ENCODE measurements around the gene SERPING1.

SERPING1 gene

DNA sequence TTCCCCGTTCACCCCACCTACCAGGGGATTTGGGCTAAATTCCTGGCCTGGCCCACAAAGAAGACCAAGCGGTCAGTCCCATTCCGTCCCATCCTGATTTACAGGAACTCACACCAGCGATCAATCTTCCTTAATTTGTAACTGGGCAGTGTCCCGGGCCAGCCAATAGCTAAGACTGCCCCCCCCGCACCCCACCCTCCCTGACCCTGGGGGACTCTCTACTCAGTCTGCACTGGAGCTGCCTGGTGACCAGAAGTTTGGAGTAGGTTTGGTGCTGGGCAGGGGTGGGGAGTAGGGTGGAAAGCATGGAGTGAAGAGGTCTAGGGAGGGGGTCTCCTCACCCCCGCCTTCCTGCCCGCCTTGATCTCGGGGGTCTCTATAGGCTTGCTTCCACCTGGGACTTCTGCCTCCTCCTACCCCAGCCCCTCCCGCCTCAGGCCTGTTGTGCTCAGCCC lies at the start of gene SERPING1:
TSS of gene SERPING1 (plus strand) at position 225 of the 455 bp plus-strand sequence. CDS start 586 bp downstream, outside the sequence.
- no peak within 1 kb of the TSS for H3K27ac ChIP-seq (ENCODE audit: poor library complexity, severe bottlenecking)
- no peaks in the 10 kb centered on the region for H3K4me1 ChIP-seq (ENCODE audit: insufficient read depth, poor library complexity, severe bottlenecking)
- TF ChIP-seq, protein P1, sequence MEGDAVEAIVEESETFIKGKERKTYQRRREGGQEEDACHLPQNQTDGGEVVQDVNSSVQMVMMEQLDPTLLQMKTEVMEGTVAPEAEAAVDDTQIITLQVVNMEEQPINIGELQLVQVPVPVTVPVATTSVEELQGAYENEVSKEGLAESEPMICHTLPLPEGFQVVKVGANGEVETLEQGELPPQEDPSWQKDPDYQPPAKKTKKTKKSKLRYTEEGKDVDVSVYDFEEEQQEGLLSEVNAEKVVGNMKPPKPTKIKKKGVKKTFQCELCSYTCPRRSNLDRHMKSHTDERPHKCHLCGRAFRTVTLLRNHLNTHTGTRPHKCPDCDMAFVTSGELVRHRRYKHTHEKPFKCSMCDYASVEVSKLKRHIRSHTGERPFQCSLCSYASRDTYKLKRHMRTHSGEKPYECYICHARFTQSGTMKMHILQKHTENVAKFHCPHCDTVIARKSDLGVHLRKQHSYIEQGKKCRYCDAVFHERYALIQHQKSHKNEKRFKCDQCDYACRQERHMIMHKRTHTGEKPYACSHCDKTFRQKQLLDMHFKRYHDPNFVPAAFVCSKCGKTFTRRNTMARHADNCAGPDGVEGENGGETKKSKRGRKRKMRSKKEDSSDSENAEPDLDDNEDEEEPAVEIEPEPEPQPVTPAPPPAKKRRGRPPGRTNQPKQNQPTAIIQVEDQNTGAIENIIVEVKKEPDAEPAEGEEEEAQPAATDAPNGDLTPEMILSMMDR (IDR thresholded peaks at IDR 0.05; ENCODE audit: poor library complexity, severe bottlenecking): no peak
- H3K4me3 ChIP-seq (ENCODE audit: severe bottlenecking): no peak within 1 kb of the TSS
- H3K27me3 ChIP-seq (ENCODE audit: insufficient read depth, poor library complexity, severe bottlenecking): no peaks in the 10 kb centered on the region
- no peaks in the 10 kb centered on the region for H3K36me3 ChIP-seq (ENCODE audit: low read depth)
- no peak for DNase-seq (ENCODE audit: low spot score)
- ATAC-seq (ENCODE audit: low read depth): no peak
- no peaks in the 10 kb centered on the region for H3K9me3 ChIP-seq (ENCODE audit: severe bottlenecking)

DNA sequence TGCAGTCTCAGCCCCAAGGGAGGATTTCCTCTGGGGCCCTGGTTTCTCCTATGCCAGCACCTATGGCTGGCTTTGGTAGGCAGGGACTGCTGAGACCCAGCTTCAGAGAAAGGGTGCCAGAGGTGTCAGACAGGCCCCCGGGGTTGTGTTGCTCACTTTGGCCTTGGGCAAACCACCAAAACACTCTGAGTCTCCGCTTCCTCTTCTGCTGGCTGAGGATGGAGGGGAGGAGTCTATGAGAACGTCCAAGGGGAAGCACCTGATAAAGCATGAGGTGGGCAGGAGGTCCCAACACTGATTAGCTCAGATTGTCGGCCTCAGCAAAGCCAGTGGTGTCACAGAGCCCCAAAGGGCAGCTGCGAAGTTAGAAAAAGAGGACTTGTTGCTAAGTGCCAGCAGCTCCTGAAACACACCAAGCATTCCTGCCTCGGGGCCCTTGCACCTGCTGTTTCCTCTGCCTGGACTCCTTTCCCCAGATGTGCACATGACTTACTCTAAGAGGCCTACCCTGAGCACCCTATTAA lies 49.6 kb upstream of the SERPING1 start:
- Histone ChIP-seq H3K27me3 (ENCODE audit: insufficient read depth, poor library complexity, severe bottlenecking) (no peaks in the 10 kb centered on the region), H3K4me1 (ENCODE audit: insufficient read depth, poor library complexity, severe bottlenecking) (no peaks in the 10 kb centered on the region), H3K9me3 (ENCODE audit: severe bottlenecking) (no peaks in the 10 kb centered on the region), H3K27ac (ENCODE audit: poor library complexity, severe bottlenecking) (no peak overlapping the region), H3K36me3 (ENCODE audit: low read depth) (peaks cover 23% of the 10 kb centered on the region), H3K4me3 (ENCODE audit: severe bottlenecking) (no peak overlapping the region)
- no peak for DNase-seq (ENCODE audit: low spot score)
- TF ChIP-seq, protein P1 (IDR thresholded peaks at IDR 0.05; ENCODE audit: poor library complexity, severe bottlenecking): no peak
- no peak for ATAC-seq (ENCODE audit: low read depth)

DNA sequence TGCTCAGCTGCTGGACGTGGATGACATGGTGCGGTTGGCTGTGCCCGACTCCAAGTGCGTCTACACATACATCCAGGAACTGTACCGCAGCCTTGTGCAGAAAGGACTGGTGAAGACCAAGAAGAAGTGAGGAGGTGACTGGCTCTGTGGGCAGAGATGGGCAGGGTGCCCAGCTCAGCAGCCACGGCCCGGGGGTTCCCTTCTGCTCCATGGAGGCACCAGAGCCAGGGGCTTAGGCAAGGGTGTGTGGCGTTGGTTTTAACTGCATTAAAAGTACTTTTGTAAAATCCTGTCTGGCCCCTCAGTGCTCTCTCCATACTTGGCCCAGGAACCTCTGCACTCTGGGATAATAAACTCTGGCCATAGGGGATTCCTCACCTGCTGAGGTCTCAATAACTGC lies 47.5 kb upstream of the SERPING1 start:
- ATAC-seq (ENCODE audit: low read depth) (no peak), DNase-seq (ENCODE audit: low spot score) (no peak)
- TF ChIP-seq, protein P1 (IDR thresholded peaks at IDR 0.05; ENCODE audit: poor library complexity, severe bottlenecking): no peak
- Histone ChIP-seq H3K9me3 (ENCODE audit: severe bottlenecking) (no peaks in the 10 kb centered on the region), H3K27ac (ENCODE audit: poor library complexity, severe bottlenecking) (no peak overlapping the region), H3K36me3 (ENCODE audit: low read depth) (peaks cover 36% of the 10 kb centered on the region), H3K27me3 (ENCODE audit: insufficient read depth, poor library complexity, severe bottlenecking) (no peaks in the 10 kb centered on the region), H3K4me1 (ENCODE audit: insufficient read depth, poor library complexity, severe bottlenecking) (no peaks in the 10 kb centered on the region), H3K4me3 (ENCODE audit: severe bottlenecking) (no peak overlapping the region)

DNA sequence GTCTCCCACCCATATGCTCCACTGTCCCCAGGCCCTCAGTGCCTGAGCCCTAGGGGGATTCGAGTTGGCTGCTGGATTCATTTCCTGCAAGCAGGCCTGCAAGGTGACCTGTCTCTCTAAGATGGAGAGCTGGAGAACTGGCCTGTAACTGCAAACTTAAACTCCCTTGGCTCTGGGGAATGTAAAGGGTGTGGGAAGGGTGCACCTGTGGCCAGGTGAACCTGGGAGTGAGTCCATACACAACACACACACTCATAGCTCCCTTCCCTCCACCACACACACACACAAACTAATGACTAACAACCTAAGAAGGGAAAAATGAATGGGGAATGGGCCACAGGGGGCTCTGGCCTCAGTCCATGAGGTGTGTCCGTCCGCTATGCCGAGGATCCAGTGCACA lies 45.5 kb upstream of the SERPING1 start:
- no peak for DNase-seq (ENCODE audit: low spot score)
- Histone ChIP-seq H3K27ac (ENCODE audit: poor library complexity, severe bottlenecking) (no peak overlapping the region), H3K4me3 (ENCODE audit: severe bottlenecking) (no peak overlapping the region), H3K27me3 (ENCODE audit: insufficient read depth, poor library complexity, severe bottlenecking) (no peaks in the 10 kb centered on the region), H3K4me1 (ENCODE audit: insufficient read depth, poor library complexity, severe bottlenecking) (no peaks in the 10 kb centered on the region), H3K9me3 (ENCODE audit: severe bottlenecking) (no peaks in the 10 kb centered on the region), H3K36me3 (ENCODE audit: low read depth) (peaks cover 36% of the 10 kb centered on the region)
- TF ChIP-seq, protein P1 (IDR thresholded peaks at IDR 0.05; ENCODE audit: poor library complexity, severe bottlenecking): no peak
- ATAC-seq (ENCODE audit: low read depth): no peak

DNA sequence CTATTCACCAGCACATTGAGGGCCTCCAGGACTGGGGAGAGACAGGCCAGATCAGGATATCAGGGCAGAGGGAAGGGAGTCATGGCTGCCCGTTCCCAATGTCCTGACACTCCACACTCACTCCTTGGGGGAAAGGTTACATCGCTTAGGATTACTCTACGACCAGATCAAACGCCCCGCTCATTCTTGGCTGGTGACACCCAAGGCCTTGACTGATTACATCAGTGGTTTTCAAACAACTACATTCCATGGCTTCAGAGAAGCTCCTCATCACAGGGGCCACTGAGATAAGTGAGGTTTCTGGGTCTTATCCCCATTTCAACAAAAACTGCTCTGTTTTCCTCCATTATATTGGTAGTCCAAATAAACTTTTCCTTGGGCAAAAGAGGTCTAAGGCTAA lies 45.0 kb upstream of the SERPING1 start:
- DNase-seq (ENCODE audit: low spot score) (no peak), ATAC-seq (ENCODE audit: low read depth) (no peak)
- TF ChIP-seq, protein P1 (IDR thresholded peaks at IDR 0.05; ENCODE audit: poor library complexity, severe bottlenecking): no peak
- Histone ChIP-seq H3K4me1 (ENCODE audit: insufficient read depth, poor library complexity, severe bottlenecking) (no peaks in the 10 kb centered on the region), H3K9me3 (ENCODE audit: severe bottlenecking) (no peaks in the 10 kb centered on the region), H3K36me3 (ENCODE audit: low read depth) (peaks cover 37% of the 10 kb centered on the region), H3K4me3 (ENCODE audit: severe bottlenecking) (no peak overlapping the region), H3K27ac (ENCODE audit: poor library complexity, severe bottlenecking) (no peak overlapping the region), H3K27me3 (ENCODE audit: insufficient read depth, poor library complexity, severe bottlenecking) (no peaks in the 10 kb centered on the region)

All from RWPE2 (cell line).